HG03135 (cell line): ENCODE measurements around the gene DCUN1D2.

Experiments
- ATAC-seq: cut with Tn5 transposase; IDR thresholded peaks from one replicate; pipeline ENCODE4 v1.9.1; 2021; ENCODE audit warnings: mild to moderate bottlenecking, moderate library complexity; ENCODE audit not compliant: unreplicated experiment

The DCUN1D2 gene

GRCh38 chr13:113412440-113412839, 78.1 kb downstream of the DCUN1D2 start:
- no peak for ATAC-seq

GRCh38 chr13:113411216-113412023, 79.1 kb downstream of the DCUN1D2 start:
- no peak for ATAC-seq

GRCh38 chr13:113410472-113411201, 79.9 kb downstream of the DCUN1D2 start:
- ATAC-seq, result no peak

- no peak for ATAC-seq
Observed at GRCh38 chr13:113408562-113408961, 81.9 kb downstream of the DCUN1D2 start.

- ATAC-seq, result no peak
Observed at GRCh38 chr13:113407531-113408393, 82.7 kb downstream of the DCUN1D2 start.

- no peak for ATAC-seq
Observed at GRCh38 chr13:113407103-113407530, 83.4 kb downstream of the DCUN1D2 start.

- ATAC-seq, result no peak
Observed at GRCh38 chr13:113406321-113407102, 84.0 kb downstream of the DCUN1D2 start.
